BJ (cell line): ENCODE measurements around the gene UPB1. TPM values are rescaled to one million over a fixed set of nuclear protein-coding genes. Genes with fewer than 3 reads are reported as not detected.

Source experiments
- CTCF ChIA-PET: fragments of 350-600 bp; formaldehyde crosslinking; extraction: SDS; loops from one replicate; lab custom pipeline; 2021; ENCODE audit warnings: antibody characterized with exemption, inconsistent platforms; lab: Yijun Ruan, JAX
- POLR2A ChIA-PET: fragments of 300-600 bp; sonication (Branson Sonifier 250); formaldehyde crosslinking; extraction: SDS; loops from one replicate; lab custom pipeline; 2021; ENCODE audit warnings: antibody characterized with exemption; lab: Charles Lee
- DNase-seq: peaks from one replicate; pipeline ENCODE4 v3.0.0-alpha.2; 2011; ENCODE audit warnings: low read depth
- H3K27me3 ChIP-seq: 2 replicates; pipeline ENCODE4 v1.6.0; 2011; ENCODE audit warnings: low read length; ENCODE audit not compliant: control insufficient read depth, insufficient read depth
- H3K36me3 ChIP-seq: 2 replicates; pipeline ENCODE4 v1.5.1; 2011; ENCODE audit warnings: low read length; ENCODE audit not compliant: control insufficient read depth, insufficient read depth
- H3K4me3 ChIP-seq: 2 replicates; pipeline ENCODE4 v1.5.1; 2011; ENCODE audit warnings: low read depth, mild to moderate bottlenecking, control low read depth, low read length
- polyA plus RNA-seq: library from polyadenylated mRNA; depleted of rRNA; stranded (reverse); fragments of >200 nt; gene quantifications from 2 replicates; pipeline ENCODE4 v1.2.3, GENCODE V29; 2011; rRNA removed
- TF ChIP-seq, protein P1 (sequence below): IDR thresholded peaks from 2 replicates; pipeline ENCODE4 v1.5.1; 2011; ENCODE audit warnings: low read depth, mild to moderate bottlenecking, control low read depth, inconsistent platforms, low read length, moderate library complexity; ENCODE audit not compliant: insufficient read depth

The UPB1 gene
- polyA plus RNA-seq, 1 experiment: 0.09 TPM

- ChIA-PET CTCF (interaction anchor here (0.6 kb wide), 1 partner anchor 9 kb away, joined by 3 read pairs; no protein-coding TSS in a partner anchor), POLR2A (no interaction called here)
- DNase-seq: no peak
Measured at GRCh38 chr22:24571266-24571665, 76.1 kb downstream of the UPB1 start.

DNA sequence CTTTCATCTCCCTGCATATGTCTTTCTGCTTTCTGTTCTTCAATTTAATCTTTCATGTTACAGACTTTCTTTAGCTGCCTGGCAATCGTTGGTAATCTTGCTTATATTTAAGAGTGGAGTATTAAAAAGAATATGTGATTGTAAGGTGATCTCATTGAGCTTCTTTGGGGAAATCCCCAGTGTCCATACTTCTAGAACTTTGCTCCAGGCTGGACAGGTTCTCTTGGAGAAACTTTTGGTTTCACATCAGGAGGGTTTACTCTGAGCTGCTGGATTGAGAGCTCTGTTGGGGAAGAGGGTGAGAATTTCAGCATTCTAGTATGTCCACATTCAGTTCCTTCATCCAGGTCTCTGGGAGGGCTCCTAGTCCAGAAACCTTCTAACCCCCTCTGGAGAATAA, 81.6 kb downstream of the UPB1 start:
- TF ChIP-seq, protein P1, sequence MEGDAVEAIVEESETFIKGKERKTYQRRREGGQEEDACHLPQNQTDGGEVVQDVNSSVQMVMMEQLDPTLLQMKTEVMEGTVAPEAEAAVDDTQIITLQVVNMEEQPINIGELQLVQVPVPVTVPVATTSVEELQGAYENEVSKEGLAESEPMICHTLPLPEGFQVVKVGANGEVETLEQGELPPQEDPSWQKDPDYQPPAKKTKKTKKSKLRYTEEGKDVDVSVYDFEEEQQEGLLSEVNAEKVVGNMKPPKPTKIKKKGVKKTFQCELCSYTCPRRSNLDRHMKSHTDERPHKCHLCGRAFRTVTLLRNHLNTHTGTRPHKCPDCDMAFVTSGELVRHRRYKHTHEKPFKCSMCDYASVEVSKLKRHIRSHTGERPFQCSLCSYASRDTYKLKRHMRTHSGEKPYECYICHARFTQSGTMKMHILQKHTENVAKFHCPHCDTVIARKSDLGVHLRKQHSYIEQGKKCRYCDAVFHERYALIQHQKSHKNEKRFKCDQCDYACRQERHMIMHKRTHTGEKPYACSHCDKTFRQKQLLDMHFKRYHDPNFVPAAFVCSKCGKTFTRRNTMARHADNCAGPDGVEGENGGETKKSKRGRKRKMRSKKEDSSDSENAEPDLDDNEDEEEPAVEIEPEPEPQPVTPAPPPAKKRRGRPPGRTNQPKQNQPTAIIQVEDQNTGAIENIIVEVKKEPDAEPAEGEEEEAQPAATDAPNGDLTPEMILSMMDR: no peak
- POLR2A ChIA-PET: no interaction called here
- Histone ChIP-seq H3K27me3 (no peaks in the 10 kb centered on the region), H3K36me3 (peaks cover 10% of the 10 kb centered on the region), H3K4me3 (no peak overlapping the region)
- no peak for DNase-seq
- CTCF ChIA-PET: no interaction called here

More at GRCh38 chr22:24571266-24571665, 76.1 kb downstream of the UPB1 start:
- Histone ChIP-seq H3K27me3 (no peaks in the 10 kb centered on the region), H3K4me3 (no peak overlapping the region), H3K36me3 (peaks cover 23% of the 10 kb centered on the region)
- TF ChIP-seq, protein P1: no peak

Other genes starting within 250 kb of the UPB1 start
- 35.1 and 42.4 TPM in 2 replicates for gene SPECC1L, start 224.5 kb upstream of the UPB1 start, polyA plus RNA-seq
- gene ADORA2A, start 67.7 kb upstream of the UPB1 start, polyA plus RNA-seq: 0.97 and 2.8 TPM in 2 replicates
- gene GUCD1, start 59.8 kb downstream of the UPB1 start, polyA plus RNA-seq: 81.1 and 131 TPM in 2 replicates
- gene SNRPD3, start 60.7 kb downstream of the UPB1 start, polyA plus RNA-seq: 168 and 231 TPM in 2 replicates
- gene LRRC75B, start 97.7 kb downstream of the UPB1 start, polyA plus RNA-seq: 3.2 and 6.5 TPM in 2 replicates
- gene GGT1, start 107.9 kb downstream of the UPB1 start, polyA plus RNA-seq: 2.0 and 2.4 TPM in 2 replicates